Measurements from ENCODE around the gene LARGE1. TPM values are rescaled to one million over a fixed set of nuclear protein-coding genes. Genes with fewer than 3 reads are reported as not detected.
A peak's percentile ranks its signal among the peaks of the same experiment; 100 is the strongest.
"Not testable (repeated sequence)": the region's sequence is repeated elsewhere in the genome, so short reads cannot be mapped to it uniquely, and the experiment has no call there.

Gene LARGE1
- total RNA-seq, 1 donor from 2014 or later, result 2.4 TPM

DNA sequence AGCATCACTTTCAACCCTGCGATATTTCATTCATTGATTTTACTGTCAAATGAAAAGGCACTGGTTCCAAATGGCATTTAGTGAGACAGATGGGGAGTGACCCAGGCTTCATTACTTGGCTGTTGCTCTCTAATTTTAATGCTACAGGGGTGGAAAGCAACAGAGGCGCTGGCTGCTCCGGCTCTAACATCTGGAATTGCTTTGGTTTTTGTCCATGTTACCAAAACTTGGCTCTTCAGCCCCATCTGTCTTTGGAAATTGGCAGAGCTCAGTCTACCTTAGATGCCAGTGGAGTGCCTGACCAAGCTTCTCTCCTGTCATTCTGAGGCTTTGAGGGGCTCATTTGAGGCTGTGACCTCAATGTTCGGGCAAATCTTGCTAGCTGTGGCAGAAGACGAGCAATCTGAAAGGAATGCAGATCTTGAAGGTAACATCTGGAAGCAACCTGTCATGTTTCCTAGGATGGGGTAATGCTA, 452.6 kb downstream of the LARGE1 start:
- TF ChIP-seq, protein P1, sequence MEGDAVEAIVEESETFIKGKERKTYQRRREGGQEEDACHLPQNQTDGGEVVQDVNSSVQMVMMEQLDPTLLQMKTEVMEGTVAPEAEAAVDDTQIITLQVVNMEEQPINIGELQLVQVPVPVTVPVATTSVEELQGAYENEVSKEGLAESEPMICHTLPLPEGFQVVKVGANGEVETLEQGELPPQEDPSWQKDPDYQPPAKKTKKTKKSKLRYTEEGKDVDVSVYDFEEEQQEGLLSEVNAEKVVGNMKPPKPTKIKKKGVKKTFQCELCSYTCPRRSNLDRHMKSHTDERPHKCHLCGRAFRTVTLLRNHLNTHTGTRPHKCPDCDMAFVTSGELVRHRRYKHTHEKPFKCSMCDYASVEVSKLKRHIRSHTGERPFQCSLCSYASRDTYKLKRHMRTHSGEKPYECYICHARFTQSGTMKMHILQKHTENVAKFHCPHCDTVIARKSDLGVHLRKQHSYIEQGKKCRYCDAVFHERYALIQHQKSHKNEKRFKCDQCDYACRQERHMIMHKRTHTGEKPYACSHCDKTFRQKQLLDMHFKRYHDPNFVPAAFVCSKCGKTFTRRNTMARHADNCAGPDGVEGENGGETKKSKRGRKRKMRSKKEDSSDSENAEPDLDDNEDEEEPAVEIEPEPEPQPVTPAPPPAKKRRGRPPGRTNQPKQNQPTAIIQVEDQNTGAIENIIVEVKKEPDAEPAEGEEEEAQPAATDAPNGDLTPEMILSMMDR (IDR thresholded peaks at IDR 0.05; ENCODE audit: insufficient read depth, low read length, severe bottlenecking), result peak; percentile 27
- no peak overlapping the region for H3K4me3 ChIP-seq (ENCODE audit: low read depth, low read length)
- no peaks in the 10 kb centered on the region for H3K36me3 ChIP-seq (ENCODE audit: control insufficient read depth, insufficient read depth, low read length)
- DNase-seq (ENCODE audit: low read depth) (no peak), FAIRE-seq (no peak)
- H3K27me3 ChIP-seq (ENCODE audit: control insufficient read depth, insufficient read depth, low read length), result no peaks in the 10 kb centered on the region

DNA sequence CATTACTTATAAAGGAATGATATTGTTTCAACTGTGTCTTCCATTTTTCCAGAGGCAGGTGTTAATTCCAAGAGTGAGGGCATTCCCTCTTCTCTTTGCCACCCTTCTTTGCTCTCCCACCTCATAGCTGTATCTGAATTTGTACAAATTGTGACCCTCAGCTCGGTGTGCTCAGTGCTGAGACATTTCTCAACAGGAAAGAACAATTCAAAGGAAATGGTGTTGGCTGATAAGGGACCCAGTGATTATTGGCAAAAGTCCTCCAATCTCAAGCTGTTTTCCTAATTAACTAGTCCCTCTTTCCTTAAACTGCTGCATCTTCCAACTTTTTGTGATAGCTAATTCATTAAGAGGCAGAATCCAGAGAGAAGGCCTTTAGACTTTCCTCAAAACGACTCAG, 453.2 kb downstream of the LARGE1 start:
- FAIRE-seq, result no peak
- Histone ChIP-seq H3K4me3 (ENCODE audit: low read depth, low read length) (no peak overlapping the region), H3K36me3 (ENCODE audit: control insufficient read depth, insufficient read depth, low read length) (no peaks in the 10 kb centered on the region), H3K27me3 (ENCODE audit: control insufficient read depth, insufficient read depth, low read length) (no peaks in the 10 kb centered on the region)
- no peak for DNase-seq (ENCODE audit: low read depth)
- TF ChIP-seq, protein P1 (IDR thresholded peaks at IDR 0.05; ENCODE audit: insufficient read depth, low read length, severe bottlenecking), result no peak

DNA sequence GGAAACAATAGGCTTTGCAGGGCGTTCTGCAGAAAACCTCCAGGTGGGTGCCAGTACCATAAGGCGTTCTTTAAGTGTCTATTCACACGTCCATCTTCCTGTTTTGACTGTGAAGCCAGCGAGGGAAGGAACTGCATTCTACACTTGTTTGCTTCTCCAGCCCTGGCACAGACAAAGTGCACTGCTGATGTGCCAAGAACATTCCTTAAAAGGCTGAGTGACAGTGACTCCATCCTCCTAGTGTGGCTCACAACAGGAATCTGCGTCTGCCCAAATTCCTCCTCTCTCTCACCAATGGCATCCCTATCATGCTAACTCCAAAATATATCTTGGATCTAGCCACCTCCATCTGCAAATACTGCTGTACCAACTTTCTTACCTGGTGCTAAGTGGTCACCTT, 454.7 kb downstream of the LARGE1 start:
- FAIRE-seq (peak; percentile 32), DNase-seq (ENCODE audit: low read depth) (no peak)
- H3K27me3 ChIP-seq (ENCODE audit: control insufficient read depth, insufficient read depth, low read length), result no peaks in the 10 kb centered on the region
- TF ChIP-seq, protein P1 (IDR thresholded peaks at IDR 0.05; ENCODE audit: insufficient read depth, low read length, severe bottlenecking), result no peak
- no peak overlapping the region for H3K4me3 ChIP-seq (ENCODE audit: low read depth, low read length)
- no peaks in the 10 kb centered on the region for H3K36me3 ChIP-seq (ENCODE audit: control insufficient read depth, insufficient read depth, low read length)

DNA sequence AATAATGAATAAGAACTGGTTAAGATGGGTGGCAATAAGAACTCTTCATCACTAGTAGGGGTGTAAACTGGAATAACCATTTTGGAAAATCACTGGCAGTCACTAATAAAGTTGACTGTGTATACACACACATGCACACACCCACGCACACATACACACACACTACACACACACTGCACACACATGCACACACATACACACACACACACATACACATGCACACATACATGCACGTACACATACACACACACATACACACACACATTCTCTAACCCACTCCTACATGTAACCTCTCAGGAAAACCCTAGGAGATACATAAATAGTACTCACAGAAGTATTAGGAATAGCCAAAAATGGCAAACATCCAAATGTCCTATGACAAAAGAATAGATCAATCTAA, 455.6 kb downstream of the LARGE1 start:
- TF ChIP-seq, protein P1 (IDR thresholded peaks at IDR 0.05; ENCODE audit: insufficient read depth, low read length, severe bottlenecking), result no peak
- DNase-seq (ENCODE audit: low read depth), result no peak

DNA sequence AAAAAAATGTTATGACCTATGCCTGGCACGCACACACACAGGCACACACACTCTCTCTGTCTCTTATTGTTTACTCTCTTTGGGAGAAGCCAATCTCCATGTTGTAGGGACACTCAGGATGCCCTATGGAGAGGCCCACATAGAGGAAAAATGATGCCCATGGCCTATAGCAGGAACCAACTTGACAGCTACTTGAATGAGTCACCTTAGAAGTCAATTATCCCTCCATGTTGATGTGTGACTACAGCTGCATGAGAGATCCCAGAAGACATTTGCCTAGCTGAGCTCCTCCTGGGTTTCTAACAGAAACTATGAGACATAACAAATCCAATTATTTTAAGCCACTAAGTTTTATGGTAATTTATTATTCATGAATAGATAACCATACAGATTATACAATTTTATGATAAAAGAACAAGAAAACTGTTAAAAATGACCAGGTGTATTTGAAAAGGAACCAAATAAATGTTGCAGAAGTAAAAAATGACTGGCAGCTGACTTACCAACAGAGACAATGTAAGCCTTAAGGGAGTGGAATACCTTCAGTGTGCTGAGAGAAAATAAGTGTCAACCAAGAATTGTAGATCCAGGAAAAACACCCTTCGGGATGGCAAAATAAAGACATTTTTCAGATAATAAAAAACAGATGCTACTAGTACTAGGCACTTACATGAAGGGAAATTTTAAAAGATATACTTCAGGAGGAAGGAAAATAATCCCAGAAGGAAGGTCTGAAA, 458.4 kb downstream of the LARGE1 start:
- DNase-seq (ENCODE audit: low read depth) (peak; percentile 21), FAIRE-seq (no peak)
- H3K27me3 ChIP-seq (ENCODE audit: control insufficient read depth, insufficient read depth, low read length), result no peaks in the 10 kb centered on the region
- TF ChIP-seq, protein P1 (IDR thresholded peaks at IDR 0.05; ENCODE audit: insufficient read depth, low read length, severe bottlenecking), result no peak
- no peak overlapping the region for H3K4me3 ChIP-seq (ENCODE audit: low read depth, low read length)
- no peaks in the 10 kb centered on the region for H3K36me3 ChIP-seq (ENCODE audit: control insufficient read depth, insufficient read depth, low read length)

More for the DNA sequence above, 455.6 kb downstream of the LARGE1 start:
- no peak overlapping the region for H3K4me3 ChIP-seq (ENCODE audit: low read depth, low read length)
- H3K27me3 ChIP-seq (ENCODE audit: control insufficient read depth, insufficient read depth, low read length), result no peaks in the 10 kb centered on the region
- no peaks in the 10 kb centered on the region for H3K36me3 ChIP-seq (ENCODE audit: control insufficient read depth, insufficient read depth, low read length)
- peak; percentile 43 for FAIRE-seq

DNA sequence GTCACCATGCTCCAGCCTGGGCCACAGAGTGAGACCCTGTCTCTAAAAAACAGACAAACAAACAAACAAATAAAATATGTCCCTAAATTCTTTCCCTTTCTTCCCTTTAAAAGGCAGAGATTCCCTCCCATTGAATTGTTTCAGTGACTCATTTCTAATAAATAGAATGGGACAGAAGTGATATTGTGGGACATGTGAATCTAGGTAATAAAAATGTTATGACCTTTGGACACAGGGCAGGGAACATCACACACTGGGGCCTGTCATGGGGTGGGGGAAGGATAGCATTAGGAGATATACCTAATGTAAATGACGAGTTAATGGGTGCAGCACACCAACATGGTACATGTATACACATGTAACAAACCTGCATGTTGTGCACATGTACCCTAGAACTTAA, 459.0 kb downstream of the LARGE1 start:
- not testable (repeated sequence) for FAIRE-seq; H3K27me3 ChIP-seq (ENCODE audit: control insufficient read depth, insufficient read depth, low read length); DNase-seq (ENCODE audit: low read depth); H3K4me3 ChIP-seq (ENCODE audit: low read depth, low read length); H3K36me3 ChIP-seq (ENCODE audit: control insufficient read depth, insufficient read depth, low read length)
